ENCODE measurements around the gene CTDSPL.

Gene CTDSPL

GRCh38 chr3:38009807-38010591 is 148.3 kb downstream of the CTDSPL start:
- DNase-seq (ENCODE audit: low read depth) = no peak
- TF ChIP-seq CTCF (IDR thresholded peaks at IDR 0.05; ENCODE audit: insufficient read depth, low read depth, low read length, missing control alignments) = no peak
- no peak overlapping the region for H3K4me3 ChIP-seq (ENCODE audit: low read length)

GRCh38 chr3:38011111-38011510 is 149.4 kb downstream of the CTDSPL start:
- H3K4me3 ChIP-seq (ENCODE audit: low read length) = no peak overlapping the region
- DNase-seq (ENCODE audit: low read depth) = no peak
- no peak for TF ChIP-seq CTCF (IDR thresholded peaks at IDR 0.05; ENCODE audit: insufficient read depth, low read depth, low read length, missing control alignments)

- no peak for TF ChIP-seq CTCF (IDR thresholded peaks at IDR 0.05; ENCODE audit: insufficient read depth, low read depth, low read length, missing control alignments)
- DNase-seq (ENCODE audit: low read depth) = no peak
- no peak overlapping the region for H3K4me3 ChIP-seq (ENCODE audit: low read length)
Observed at GRCh38 chr3:38015485-38015884, 153.8 kb downstream of the CTDSPL start.

- no peak for DNase-seq (ENCODE audit: low read depth)
- H3K4me3 ChIP-seq (ENCODE audit: low read length) = no peak overlapping the region
- no peak for TF ChIP-seq CTCF (IDR thresholded peaks at IDR 0.05; ENCODE audit: insufficient read depth, low read depth, low read length, missing control alignments)
Observed at GRCh38 chr3:38015984-38016383, 154.3 kb downstream of the CTDSPL start.

GRCh38 chr3:38016410-38016809 is 154.7 kb downstream of the CTDSPL start:
- no peak overlapping the region for H3K4me3 ChIP-seq (ENCODE audit: low read length)
- DNase-seq (ENCODE audit: low read depth) = no peak
- no peak for TF ChIP-seq CTCF (IDR thresholded peaks at IDR 0.05; ENCODE audit: insufficient read depth, low read depth, low read length, missing control alignments)

- TF ChIP-seq CTCF (IDR thresholded peaks at IDR 0.05; ENCODE audit: insufficient read depth, low read depth, low read length, missing control alignments) = no peak
- no peak overlapping the region for H3K4me3 ChIP-seq (ENCODE audit: low read length)
- no peak for DNase-seq (ENCODE audit: low read depth)
Observed at GRCh38 chr3:38016847-38017444, 155.3 kb downstream of the CTDSPL start.
